Natural killer cell (primary cell): Measurements from ENCODE around the gene SETD3. TPM values are rescaled to one million over a fixed set of nuclear protein-coding genes. Genes with fewer than 3 reads are reported as not detected.

Experiments used
- ATAC-seq, 3 donors: fragments of 150-1000 bp in 2 of 3; fragments of 200-7000 bp in 1 of 3; cut with Tn5 transposase; 1 replicate in 1 of 3; 2 replicates in 2 of 3; pipeline ENCODE4 v1.10.0; 2021; ENCODE audit warnings: mild to moderate bottlenecking in 2 of 3, moderate library complexity in 2 of 3
- DNase-seq, 2 donors: peaks; one replicate each; pipeline versions ENCODE4 v3.0.0 to v3.0.0-alpha.2; 2013 to 2021; ENCODE audit warnings: mixed read lengths in 1 of 2
- H3K27ac ChIP-seq: one replicate; pipeline ENCODE4 v1.5.1; 2013; ENCODE audit warnings: mild to moderate bottlenecking, low read length
- H3K27me3 ChIP-seq: one replicate; pipeline ENCODE4 v1.6.1; 2013; ENCODE audit warnings: low read length; ENCODE audit not compliant: control insufficient read depth, insufficient read depth
- H3K36me3 ChIP-seq: one replicate; pipeline ENCODE4 v1.6.1; 2013; ENCODE audit warnings: low read length; ENCODE audit not compliant: control insufficient read depth, insufficient read depth
- H3K4me1 ChIP-seq: one replicate; pipeline ENCODE4 v1.6.1; 2013; ENCODE audit warnings: low read length; ENCODE audit not compliant: control insufficient read depth, insufficient read depth
- H3K4me3 ChIP-seq: one replicate; pipeline ENCODE4 v1.5.1; 2013; ENCODE audit warnings: low read length
- H3K9me3 ChIP-seq: one replicate; pipeline ENCODE4 v1.6.1; 2013; ENCODE audit warnings: low read length; ENCODE audit not compliant: control insufficient read depth, insufficient read depth
- H3K27ac Mint-ChIP-seq, 2 donors: one replicate each; pipeline ENCODE4 v1.8.0; 2022; ENCODE audit warnings: mild to moderate bottlenecking in 2 of 2, mixed read lengths in 2 of 2, moderate library complexity in 1 of 2
- H3K27me3 Mint-ChIP-seq, 2 donors: one replicate each; pipeline ENCODE4 v1.8.0; 2022; ENCODE audit warnings: low read depth in 2 of 2, mixed read lengths in 2 of 2
- H3K36me3 Mint-ChIP-seq: one replicate; pipeline ENCODE4 v1.8.0; 2022; ENCODE audit warnings: mixed read lengths
- H3K4me1 Mint-ChIP-seq, 2 donors: one replicate each; pipeline ENCODE4 v1.8.0; 2022; ENCODE audit warnings: mixed read lengths in 2 of 2
- H3K4me3 Mint-ChIP-seq: one replicate; pipeline ENCODE4 v1.8.0; 2022; ENCODE audit warnings: mild to moderate bottlenecking, moderate library complexity, mixed read lengths
- H3K9me3 Mint-ChIP-seq, 2 donors: one replicate each; pipeline ENCODE4 v1.8.0; 2022; ENCODE audit warnings: mixed read lengths in 2 of 2
- CTCF ChIP-seq: fragments of 200-600 bp; IDR thresholded peaks from one replicate; pipeline ENCODE4 v1.8.0; 2022; ENCODE audit warnings: antibody characterized with exemption
- WGBS: methylation state at CpG from one replicate; pipeline ENCODE4 v1.1.7; 2013; ENCODE audit warnings: missing lambda C conversion rate; ENCODE audit not compliant: insufficient coverage; 5-methylcytosine and 5-hydroxymethylcytosine counted together
- intact Hi-C: fragments of 100-400 bp; cut with micrococcal nuclease; formaldehyde crosslinking; loops from one replicate; pipeline ENCODE4 v1.14.2; 2022
- total RNA-seq, 4 donors: library from RNA; stranded (reverse); fragments of 120-200 nt in 1 of 4; gene quantifications; one replicate each; pipeline versions ENCODE4 v1.2.3 to v1.2.4, GENCODE V29; 2013 to 2022

Gene SETD3
- total RNA-seq, 3 donors from 2014 or later (not counting 1 experiment from before 2014, with no cell fraction given): 111 to 160 (median 137) TPM

DNA sequence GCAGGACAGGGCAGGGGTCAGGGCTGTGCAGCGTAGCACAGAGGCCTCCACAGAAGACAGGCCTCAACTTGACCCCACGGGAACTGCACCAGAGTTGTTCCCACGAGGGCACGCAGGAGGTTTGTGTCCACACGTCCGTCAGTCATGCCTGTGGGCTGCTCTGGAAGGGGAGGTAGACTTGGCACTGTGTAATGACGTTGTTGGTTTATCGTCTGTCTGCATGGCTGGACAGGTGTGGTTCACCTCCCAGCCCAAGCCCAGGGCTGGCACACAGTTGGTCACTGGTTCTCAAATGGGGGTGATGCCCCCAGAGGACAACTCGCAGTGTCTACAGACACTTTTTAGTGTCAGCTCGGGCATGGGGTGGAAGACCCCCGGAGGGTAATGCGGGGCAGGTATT lies 46.4 kb upstream of the SETD3 start:
- DNase-seq: no peak
- H3K36me3 Mint-ChIP-seq: no peaks in the 10 kb centered on the region
- intact Hi-C loops: no loop called here
- Histone ChIP-seq H3K27ac (no peak overlapping the region), H3K9me3 (no peaks in the 10 kb centered on the region), H3K27me3 (no peaks in the 10 kb centered on the region), H3K4me3 (no peak overlapping the region), H3K4me1 (no peaks in the 10 kb centered on the region), H3K36me3 (no peaks in the 10 kb centered on the region)
- H3K4me3 Mint-ChIP-seq: no peak overlapping the region
- no peaks in the 10 kb centered on the region for H3K9me3 Mint-ChIP-seq
- no peak for ATAC-seq
- 93% methylated on average over 12 of the region's 12 CpGs for WGBS
- TF ChIP-seq CTCF: no peak
- no peak overlapping the region for H3K27ac Mint-ChIP-seq
- no peaks in the 10 kb centered on the region for H3K27me3 Mint-ChIP-seq
- no peaks in the 10 kb centered on the region for H3K4me1 Mint-ChIP-seq

GRCh38 chr14:99525699-99526080 lies 45.0 kb upstream of the SETD3 start:
- H3K4me1 Mint-ChIP-seq: no peaks in the 10 kb centered on the region
- H3K9me3 Mint-ChIP-seq: no peaks in the 10 kb centered on the region
- no peak for TF ChIP-seq CTCF
- H3K4me1 ChIP-seq: no peaks in the 10 kb centered on the region
- no peak for DNase-seq
- ATAC-seq: no peak
- WGBS: 89% methylated on average over 12 of the region's 12 CpGs
- H3K27ac Mint-ChIP-seq: no peak overlapping the region
- no peak overlapping the region for H3K4me3 ChIP-seq
- no peaks in the 10 kb centered on the region for H3K36me3 Mint-ChIP-seq
- no peaks in the 10 kb centered on the region for H3K27me3 Mint-ChIP-seq
- no peak overlapping the region for H3K4me3 Mint-ChIP-seq
- no peaks in the 10 kb centered on the region for H3K9me3 ChIP-seq
- no peaks in the 10 kb centered on the region for H3K36me3 ChIP-seq
- intact Hi-C loops: no loop called here
- no peak overlapping the region for H3K27ac ChIP-seq
- no peaks in the 10 kb centered on the region for H3K27me3 ChIP-seq

- intact Hi-C loops: no loop called here
- no peaks in the 10 kb centered on the region for H3K36me3 Mint-ChIP-seq
Measured at GRCh38 chr14:99524804-99525698, 44.4 kb upstream of the SETD3 start.

More at GRCh38 chr14:99524804-99525698, 44.4 kb upstream of the SETD3 start:
- Histone ChIP-seq H3K4me3 (no peak overlapping the region), H3K9me3 (no peaks in the 10 kb centered on the region), H3K27me3 (no peaks in the 10 kb centered on the region), H3K27ac (no peak overlapping the region), H3K36me3 (no peaks in the 10 kb centered on the region), H3K4me1 (no peaks in the 10 kb centered on the region)
- Mint-ChIP-seq H3K27me3 (no peaks in the 10 kb centered on the region), H3K27ac (no peak overlapping the region), H3K9me3 (no peaks in the 10 kb centered on the region), H3K4me3 (no peak overlapping the region), H3K4me1 (no peaks in the 10 kb centered on the region)
- no peak for TF ChIP-seq CTCF
- no peak for ATAC-seq
- peak in 1 of 2 donors; percentile 40 for DNase-seq
- WGBS: 75% methylated on average over 17 of the region's 17 CpGs
